Lower leg skin (tissue), 4 donors: Measurements from ENCODE around the gene COL4A1. TPM values are rescaled to one million over a fixed set of nuclear protein-coding genes. Genes with fewer than 3 reads are reported as not detected.

Experiments used
- DNase-seq, 2 donors: peaks; one replicate each; pipeline ENCODE4 v3.0.0-alpha.2; 2019; ENCODE audit warnings: low spot score in 2 of 2
- H3K4me3 ChIP-seq: fragments of 200-600 bp; sonication (generic); 2 replicates; pipeline ENCODE4 v1.5.1; 2017; ENCODE audit warnings: mild to moderate bottlenecking, low read depth; ENCODE audit not compliant: poor library complexity, severe bottlenecking
- CTCF ChIP-seq, 3 donors: fragments of 450-650 bp; IDR thresholded peaks; one replicate each; pipeline ENCODE4 v1.5.1; 2016; ENCODE audit warnings: antibody characterized with exemption in 3 of 3, mild to moderate bottlenecking in 3 of 3, moderate library complexity in 2 of 3
- POLR2A ChIP-seq, 2 donors: fragments of 450-650 bp; IDR thresholded peaks; one replicate each; pipeline ENCODE4 v1.6.1; 2016 to 2017; ENCODE audit warnings: antibody characterized with exemption in 2 of 2, mild to moderate bottlenecking in 1 of 2, moderate library complexity in 1 of 2
- WGBS, 2 donors: methylation state at CpG; one replicate each; pipeline ENCODE4 v1.1.5; 2018; 5-methylcytosine and 5-hydroxymethylcytosine counted together
- intact Hi-C: fragments of 100-400 bp; cut with DNase I; formaldehyde crosslinking; loops from one replicate; pipeline ENCODE4 v1.15.0; 2023; ENCODE audit warnings: low total_unique reads
- total RNA-seq, 4 donors: library from RNA; depleted of rRNA; stranded (reverse); fragments of >200 nt; gene quantifications; one replicate each; pipeline ENCODE4 v1.1.0, GENCODE V29; 2016

COL4A1 gene
- total RNA-seq, 4 donors from 2014 or later: 41.0 to 105 (median 56.7) TPM

DNA sequence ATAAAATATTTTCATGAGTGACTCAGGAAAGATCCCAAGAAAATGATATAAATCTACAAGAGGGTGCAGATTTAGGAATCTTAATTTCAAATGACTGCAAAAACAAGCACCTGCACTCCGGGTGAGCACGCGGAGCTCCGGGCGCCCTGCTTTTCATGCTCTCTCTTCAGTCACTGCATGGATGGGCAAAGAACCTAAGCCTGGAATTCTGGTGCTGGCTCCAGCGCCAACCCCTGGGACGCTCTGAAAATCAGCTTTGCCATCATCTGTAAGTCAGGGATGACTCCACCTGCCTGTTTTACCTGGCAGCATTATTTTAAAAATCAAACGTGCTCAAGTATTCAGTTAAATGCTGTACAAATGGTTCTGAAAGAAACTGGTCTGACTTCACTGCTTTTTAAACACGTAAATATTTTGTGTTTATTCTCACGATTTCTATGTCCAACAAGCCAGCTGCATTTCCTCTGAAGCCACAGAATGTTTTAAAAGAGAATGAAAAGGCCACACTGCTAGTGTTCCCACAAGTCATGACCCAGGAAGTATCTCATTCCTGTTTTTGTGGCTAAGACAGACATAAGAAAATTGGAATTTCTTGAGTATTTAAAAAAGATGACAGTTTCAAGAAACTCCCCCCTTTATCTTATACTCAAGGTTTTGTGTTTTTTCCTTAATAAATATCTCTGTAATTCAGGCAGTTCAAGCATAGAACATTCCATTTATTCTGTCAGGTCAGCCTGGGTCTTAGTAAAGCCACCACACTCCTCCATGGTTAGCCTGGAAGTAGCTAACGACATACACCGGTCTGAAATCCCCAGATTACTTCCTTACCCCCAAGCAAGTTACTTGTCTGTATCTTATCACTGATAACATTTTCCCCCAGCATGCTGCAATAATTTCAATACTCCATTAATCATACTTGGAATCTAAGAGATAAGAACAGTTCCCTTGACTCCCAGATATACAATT, 81.1 kb downstream of the COL4A1 start:
- WGBS, 2 donors: 71 to 73% methylated on average over 12 of the region's 12 CpGs
- H3K4me3 ChIP-seq: no peak overlapping the region
- intact Hi-C loops: loop anchor here (5.0 kb wide), 2 partner anchors 181 to 1386 kb away; no protein-coding TSS in a partner anchor
- DNase-seq: no peak
- no peak for TF ChIP-seq CTCF (IDR thresholded peaks at IDR 0.05)
- TF ChIP-seq POLR2A (IDR thresholded peaks at IDR 0.05): no peak

DNA sequence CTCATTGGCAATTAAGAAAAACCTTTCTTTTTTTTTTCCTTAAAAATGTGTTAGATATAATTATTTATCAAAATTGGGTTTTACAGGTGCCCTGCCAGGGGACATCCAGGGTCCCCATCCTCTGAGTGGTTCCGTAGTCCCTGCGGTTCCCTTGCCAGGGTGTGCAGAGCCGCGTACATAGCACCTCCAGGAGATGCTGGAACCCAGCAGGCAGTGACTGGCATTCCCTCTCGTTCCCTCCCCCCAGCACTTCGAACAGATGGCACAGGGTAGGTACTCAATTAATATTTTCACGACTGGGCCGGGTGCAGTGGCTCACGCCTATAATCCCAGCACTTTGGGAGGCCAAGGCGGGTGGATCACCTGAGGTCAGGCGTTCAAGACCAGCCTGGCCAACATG, 82.0 kb downstream of the COL4A1 start:
- TF ChIP-seq CTCF (IDR thresholded peaks at IDR 0.05) (no peak), POLR2A (IDR thresholded peaks at IDR 0.05) (no peak)
- DNase-seq: no peak
- WGBS, 2 donors: 91 to 92% methylated on average over 11 of the region's 11 CpGs
- intact Hi-C loops: loop anchor here (5.0 kb wide), 2 partner anchors 182 to 1387 kb away; no protein-coding TSS in a partner anchor
- H3K4me3 ChIP-seq: no peak overlapping the region

- DNase-seq: no peak
- no peak for TF ChIP-seq POLR2A (IDR thresholded peaks at IDR 0.05)
- no peak for TF ChIP-seq CTCF (IDR thresholded peaks at IDR 0.05)
- WGBS, 2 donors: 79 to 85% methylated on average over 8 of the region's 8 CpGs
- intact Hi-C loops: no loop called here
- H3K4me3 ChIP-seq: no peak overlapping the region
Measured at GRCh38 chr13:110224519-110224918, 82.4 kb downstream of the COL4A1 start.

DNA sequence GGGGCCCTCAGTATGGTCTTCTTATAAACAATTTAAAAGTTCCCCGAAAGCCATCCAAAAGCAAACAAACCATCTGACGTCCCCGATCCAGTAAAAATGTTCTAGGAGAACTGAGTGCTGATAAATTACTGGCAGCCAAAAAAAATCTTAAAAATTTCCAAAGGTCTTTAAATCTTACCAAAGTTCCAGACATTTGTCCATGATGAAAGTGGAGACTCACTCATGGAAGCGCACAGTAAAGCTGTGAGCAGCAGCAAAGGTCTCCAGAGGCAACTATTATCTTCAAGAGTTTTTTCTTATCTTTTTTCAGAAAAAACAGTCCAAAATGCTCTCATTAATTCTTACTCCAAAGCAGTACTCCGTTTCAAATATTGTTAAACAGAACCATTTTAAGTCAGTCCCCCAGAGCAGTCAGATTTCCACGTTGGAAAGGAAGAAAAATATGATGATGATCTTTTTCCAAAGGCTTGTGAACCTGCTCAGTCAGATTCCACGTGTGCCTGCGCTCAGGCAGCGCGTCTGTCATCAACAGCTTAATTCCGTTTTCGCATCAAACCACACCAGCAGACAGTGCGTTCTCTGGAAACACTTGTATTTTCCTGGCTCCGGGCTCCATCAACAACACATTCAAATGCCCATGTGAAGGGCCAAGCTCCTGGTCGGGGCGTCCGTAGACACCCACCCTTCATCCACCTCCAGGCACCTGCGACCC, 85.4 kb downstream of the COL4A1 start:
- WGBS, 2 donors: 42 to 43% methylated on average over 18 of the region's 18 CpGs
- no peak for DNase-seq
- intact Hi-C loops: no loop called here
- no peak overlapping the region for H3K4me3 ChIP-seq
- TF ChIP-seq POLR2A (IDR thresholded peaks at IDR 0.05) (no peak), CTCF (IDR thresholded peaks at IDR 0.05) (no peak)

- intact Hi-C loops: no loop called here
- 79% methylated on average over 7 of the region's 7 CpGs for WGBS, 2 donors
- H3K4me3 ChIP-seq: no peak overlapping the region
- no peak for DNase-seq
- TF ChIP-seq POLR2A (IDR thresholded peaks at IDR 0.05): no peak
Measured at GRCh38 chr13:110220471-110220870, 86.5 kb downstream of the COL4A1 start.

DNA sequence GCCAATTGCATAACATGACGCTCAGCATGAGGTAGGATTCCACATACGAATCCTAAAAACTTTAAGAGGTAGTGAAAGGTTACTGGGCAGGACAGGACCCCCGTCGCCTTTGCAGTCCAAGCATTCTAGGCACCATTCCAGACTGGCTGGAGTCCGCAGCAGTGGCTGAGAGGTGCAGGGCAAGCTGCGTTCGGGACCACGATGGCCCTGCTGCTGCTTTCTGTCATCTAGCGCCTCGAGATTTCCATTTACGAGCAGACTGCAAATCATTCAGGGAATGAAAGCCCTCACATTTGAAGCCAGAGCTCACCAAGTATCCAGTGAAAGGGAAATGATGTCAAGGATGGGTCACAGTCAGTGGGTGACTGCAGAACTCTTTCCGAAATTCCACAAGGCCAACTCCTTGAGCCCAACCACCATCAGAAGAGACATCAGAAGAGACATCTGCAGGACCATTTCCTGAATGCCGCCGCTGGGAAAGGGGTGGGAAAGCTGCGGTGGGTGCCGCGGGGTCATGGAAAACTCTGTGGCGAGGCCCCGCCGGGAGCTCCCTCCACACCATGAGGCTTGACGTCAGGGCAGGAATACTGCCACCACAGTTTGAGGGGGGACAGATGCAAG, 88.3 kb downstream of the COL4A1 start:
- no peak overlapping the region for H3K4me3 ChIP-seq
- no peak for DNase-seq
- intact Hi-C loops: no loop called here
- TF ChIP-seq CTCF (IDR thresholded peaks at IDR 0.05) (no peak), POLR2A (IDR thresholded peaks at IDR 0.05) (no peak)
- 75 to 81% methylated on average over 21 of the region's 21 CpGs for WGBS, 2 donors
